Endothelial cell of umbilical vein (primary cell): ENCODE measurements around the gene SPNS1. TPM values are rescaled to one million over a fixed set of nuclear protein-coding genes. Genes with fewer than 3 reads are reported as not detected.

Experiments
- BruUV-seq: library from RNA; stranded (reverse); fragments of 400-500 nt; replicated peaks from 2 replicates; lab custom pipeline; 2021; lab: Mats Ljungman, UMichigan
- CTCF ChIA-PET: fragments of 300-600, 350-600 bp; sonication (Branson Sonifier 250); formaldehyde crosslinking; loops from one replicate; lab custom pipeline; 2021; ENCODE audit warnings: antibody characterized with exemption, inconsistent platforms; lab: Charles Lee
- POLR2A ChIA-PET: fragments of 300-600, 350-600 bp; sonication (Branson Sonifier 250); formaldehyde crosslinking; loops from one replicate; lab custom pipeline; 2021; ENCODE audit warnings: antibody characterized with exemption, inconsistent platforms; lab: Charles Lee
- DNase-seq: peaks from one replicate; pipeline ENCODE4 v3.0.0-alpha.2; 2011; ENCODE audit warnings: low read depth, low spot score
- FAIRE-seq: peaks from 2 replicates; lab custom pipeline; 2011; peaks lifted over from hg19 to GRCh38; lab: Jason Lieb, UNC
- H2AFZ ChIP-seq: 2 replicates; pipeline ENCODE4 v1.6.0; 2012; ENCODE audit warnings: low read depth, low read length, control low read depth, inconsistent platforms
- H3K27ac ChIP-seq: 2 replicates; pipeline ENCODE4 v1.5.1; 2011; ENCODE audit warnings: low read depth, mild to moderate bottlenecking, control low read depth, low read length, moderate library complexity; ENCODE audit not compliant: insufficient read depth
- H3K27me3 ChIP-seq, 2 experiments: 2 replicates each; pipeline versions ENCODE4 v1.6.0 to v1.6.1; 2011; ENCODE audit warnings: low read length in 2 of 2, mixed read lengths in 1 of 2; ENCODE audit not compliant: control insufficient read depth in 2 of 2, insufficient read depth in 2 of 2
- H3K36me3 ChIP-seq, 2 experiments: 2 replicates in 1 of 2; 3 replicates in 1 of 2; pipeline ENCODE4 v1.5.1; 2011; ENCODE audit warnings: low read length in 2 of 2, mild to moderate bottlenecking in 1 of 2, moderate library complexity in 1 of 2; ENCODE audit not compliant: control insufficient read depth in 2 of 2, insufficient read depth in 2 of 2; ENCODE audit errors: extremely low read depth in 1 of 2
- H3K4me1 ChIP-seq: 3 replicates; pipeline ENCODE4 v1.5.1; 2011; ENCODE audit warnings: mild to moderate bottlenecking, low read length; ENCODE audit not compliant: control insufficient read depth, insufficient read depth; ENCODE audit errors: extremely low read depth
- H3K4me2 ChIP-seq: 2 replicates; pipeline ENCODE4 v1.6.1; 2011; ENCODE audit warnings: low read length, control low read depth, mixed read lengths; ENCODE audit not compliant: insufficient read depth
- H3K4me3 ChIP-seq, 3 experiments: fragments of 200-600 bp in 1 of 3; sonication (generic), shearing (Covaris generic) in 1 of 3; replicated peaks in 1 of 3; 2 replicates each; pipeline ENCODE4 v1.5.1; 2011 to 2016; ENCODE audit warnings: control low read depth in 3 of 3, low read length in 3 of 3, mild to moderate bottlenecking in 2 of 3, inconsistent platforms in 1 of 3, low read depth in 1 of 3, moderate library complexity in 1 of 3; ENCODE audit not compliant: insufficient read depth in 1 of 3
- H3K79me2 ChIP-seq: 2 replicates; pipeline ENCODE4 v1.6.0; 2012; ENCODE audit warnings: low read length, inconsistent platforms; ENCODE audit not compliant: control insufficient read depth, insufficient read depth
- H3K9ac ChIP-seq: replicated peaks from 2 replicates; pipeline ENCODE3; 2011; ENCODE audit warnings: low read length, control low read depth; ENCODE audit not compliant: insufficient read depth; ENCODE audit errors: extremely low read depth
- H3K9me1 ChIP-seq: replicated peaks from 3 replicates; pipeline ENCODE4 v1.6.0; 2011; ENCODE audit warnings: mild to moderate bottlenecking, low read length; ENCODE audit not compliant: control insufficient read depth, insufficient read depth; ENCODE audit errors: extremely low read depth
- H3K9me3 ChIP-seq: replicated peaks from 2 replicates; pipeline ENCODE4 v1.5.1; 2012; ENCODE audit warnings: low read length, inconsistent platforms; ENCODE audit not compliant: control insufficient read depth, insufficient read depth
- H4K20me1 ChIP-seq: replicated peaks from 2 replicates; pipeline ENCODE3; 2011; ENCODE audit warnings: mild to moderate bottlenecking, low read length; ENCODE audit not compliant: control insufficient read depth, insufficient read depth; ENCODE audit errors: extremely low read depth
- EZH2 ChIP-seq: IDR thresholded peaks from 2 replicates; pipeline ENCODE4 v1.6.1; 2012; ENCODE audit warnings: borderline replicate concordance, low read depth, mild to moderate bottlenecking, moderate library complexity, low read length, inconsistent platforms; ENCODE audit not compliant: severe bottlenecking
- FOS ChIP-seq: IDR thresholded peaks from 2 replicates; pipeline ENCODE4 v1.6.1; 2011; ENCODE audit warnings: mild to moderate bottlenecking, low read length, moderate library complexity, borderline replicate concordance; ENCODE audit not compliant: insufficient read depth
- GATA2 ChIP-seq: IDR thresholded peaks from 2 replicates; pipeline ENCODE4 v1.7.0; 2011; ENCODE audit warnings: low read depth, mild to moderate bottlenecking, moderate library complexity, mixed read lengths, low read length; ENCODE audit not compliant: insufficient read length, insufficient read depth
- JUN ChIP-seq: IDR thresholded peaks from 2 replicates; pipeline ENCODE4 v1.6.1; 2011; ENCODE audit warnings: borderline replicate concordance, low read depth; ENCODE audit not compliant: insufficient read length, insufficient read depth
- MYC ChIP-seq: IDR thresholded peaks from one replicate; pipeline ENCODE4 v1.6.1; 2011; ENCODE audit warnings: mild to moderate bottlenecking, low read depth, low read length
- POLR2A ChIP-seq: IDR thresholded peaks from 2 replicates; pipeline ENCODE4 v1.6.1; 2012; ENCODE audit warnings: low read depth, mild to moderate bottlenecking, control low read depth, low read length
- POLR2AphosphoS5 ChIP-seq: IDR thresholded peaks from 2 replicates; pipeline ENCODE4 v1.6.1; 2012; ENCODE audit warnings: low read depth, mild to moderate bottlenecking, control low read depth, low read length, moderate library complexity; ENCODE audit not compliant: insufficient read depth
- dilution Hi-C: fragments of 300-500 bp; cut with MboI; formaldehyde crosslinking; loops from one replicate; pipeline ENCODE4 v1.15.0; 2019; ENCODE audit warnings: low sequenced_read_pairs; ENCODE audit not compliant: extremely low pct_ligation_motif_present
- intact Hi-C: fragments of 100-400 bp; cut with micrococcal nuclease; formaldehyde crosslinking; loops from one replicate; pipeline ENCODE4 v1.10.0; 2022
- polyA plus RNA-seq, 4 experiments: library from polyadenylated mRNA; depleted of rRNA in 3 of 4; stranded (reverse) in 3 of 4; unstranded in 1 of 4; fragments of >200 nt; gene quantifications; 2 replicates each; pipeline versions ENCODE4 v1.2.1 to v1.2.3, GENCODE V29; 2011 to 2012; ENCODE audit warnings: missing spikeins in 1 of 4
- total RNA-seq: library from RNA; stranded (reverse); gene quantifications from 2 replicates; pipeline ENCODE4 v1.2.3, GENCODE V29; 2021
- TF ChIP-seq, protein P1 (sequence below): IDR thresholded peaks from 2 replicates; pipeline ENCODE4 v1.6.1; 2011; ENCODE audit not compliant: insufficient read depth, insufficient read length
- TF ChIP-seq, protein P2 (sequence below), 2 donors: IDR thresholded peaks; 1 replicate in 1 of 2; 2 replicates in 1 of 2; pipeline ENCODE4 v1.5.1; 2011; ENCODE audit warnings: low read length in 2 of 2, mild to moderate bottlenecking in 2 of 2, moderate library complexity in 2 of 2, control low read depth in 1 of 2, inconsistent platforms in 1 of 2, low read depth in 1 of 2; ENCODE audit not compliant: insufficient read depth in 1 of 2; ENCODE audit errors: extremely low read depth in 1 of 2

Gene SPNS1
- total and polyA plus RNA-seq, 2 donors (not counting 3 experiments of a cell fraction or from before 2014, with no cell fraction given): 65.2 to 133 TPM

DNA sequence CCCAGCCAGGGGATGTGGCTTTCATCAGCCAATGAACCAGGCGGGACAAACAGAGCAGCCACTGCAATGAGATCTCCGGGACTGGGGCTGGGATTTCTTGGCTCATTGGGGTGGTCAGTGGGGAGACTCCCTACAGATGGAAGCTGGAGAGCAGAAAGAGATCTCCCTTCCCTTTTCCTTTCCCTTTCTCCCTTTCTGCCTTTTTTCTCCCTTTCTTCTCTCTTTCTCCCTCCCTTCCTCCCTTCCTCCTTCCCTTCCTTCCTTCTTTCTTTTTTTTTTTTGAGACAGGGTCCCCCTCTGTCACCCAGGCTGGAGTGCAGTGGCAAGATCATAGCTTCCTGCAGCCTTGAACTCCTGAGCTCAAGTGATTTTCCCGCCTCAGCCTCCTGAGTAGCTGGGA lies 24.3 kb downstream of the SPNS1 start:
- DNase-seq (no peak), FAIRE-seq (no peak)
- Histone ChIP-seq H3K9ac (no peak overlapping the region), H3K4me3 (no peak overlapping the region), H3K36me3 (no peaks in the 10 kb centered on the region), H3K4me1 (no peaks in the 10 kb centered on the region), H2AFZ (no peak overlapping the region), H3K27me3 (no peaks in the 10 kb centered on the region), H3K4me2 (no peak overlapping the region), H3K9me1 (no peaks in the 10 kb centered on the region), H3K79me2 (no peaks in the 10 kb centered on the region), H3K27ac (no peak overlapping the region), H3K9me3 (no peaks in the 10 kb centered on the region), H4K20me1 (no peaks in the 10 kb centered on the region)
- BruUV-seq: no TSS peak
- dilution Hi-C loops: no loop called here
- TF ChIP-seq, protein P1, sequence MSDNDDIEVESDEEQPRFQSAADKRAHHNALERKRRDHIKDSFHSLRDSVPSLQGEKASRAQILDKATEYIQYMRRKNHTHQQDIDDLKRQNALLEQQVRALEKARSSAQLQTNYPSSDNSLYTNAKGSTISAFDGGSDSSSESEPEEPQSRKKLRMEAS: no peak
- TF ChIP-seq POLR2A (no peak), GATA2 (no peak), POLR2AphosphoS5 (no peak), JUN (no peak), FOS (no peak), EZH2 (no peak), MYC (no peak)
- TF ChIP-seq, protein P2, sequence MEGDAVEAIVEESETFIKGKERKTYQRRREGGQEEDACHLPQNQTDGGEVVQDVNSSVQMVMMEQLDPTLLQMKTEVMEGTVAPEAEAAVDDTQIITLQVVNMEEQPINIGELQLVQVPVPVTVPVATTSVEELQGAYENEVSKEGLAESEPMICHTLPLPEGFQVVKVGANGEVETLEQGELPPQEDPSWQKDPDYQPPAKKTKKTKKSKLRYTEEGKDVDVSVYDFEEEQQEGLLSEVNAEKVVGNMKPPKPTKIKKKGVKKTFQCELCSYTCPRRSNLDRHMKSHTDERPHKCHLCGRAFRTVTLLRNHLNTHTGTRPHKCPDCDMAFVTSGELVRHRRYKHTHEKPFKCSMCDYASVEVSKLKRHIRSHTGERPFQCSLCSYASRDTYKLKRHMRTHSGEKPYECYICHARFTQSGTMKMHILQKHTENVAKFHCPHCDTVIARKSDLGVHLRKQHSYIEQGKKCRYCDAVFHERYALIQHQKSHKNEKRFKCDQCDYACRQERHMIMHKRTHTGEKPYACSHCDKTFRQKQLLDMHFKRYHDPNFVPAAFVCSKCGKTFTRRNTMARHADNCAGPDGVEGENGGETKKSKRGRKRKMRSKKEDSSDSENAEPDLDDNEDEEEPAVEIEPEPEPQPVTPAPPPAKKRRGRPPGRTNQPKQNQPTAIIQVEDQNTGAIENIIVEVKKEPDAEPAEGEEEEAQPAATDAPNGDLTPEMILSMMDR (IDR thresholded peaks at IDR 0.05; ENCODE audit: extremely low read depth in 1 of 2, insufficient read depth in 1 of 2, low read depth in 1 of 2, low read length in 2 of 2): no peak
- ChIA-PET CTCF (interaction anchor here (2.6 kb wide), 1 partner anchor 25 kb away, joined by 7 read pairs; no protein-coding TSS in a partner anchor), POLR2A (no interaction called here)
- intact Hi-C loops: no loop called here
